HG03196 (cell line): ENCODE results near the gene UBQLN2.
"Not testable (repeated sequence)": the region's sequence is repeated elsewhere in the genome, so short reads cannot be mapped to it uniquely, and the experiment has no call there.

Experiments used
- ATAC-seq: cut with Tn5 transposase; IDR thresholded peaks from one replicate; pipeline ENCODE4 v1.9.1; 2021; ENCODE audit not compliant: unreplicated experiment

Gene UBQLN2

DNA sequence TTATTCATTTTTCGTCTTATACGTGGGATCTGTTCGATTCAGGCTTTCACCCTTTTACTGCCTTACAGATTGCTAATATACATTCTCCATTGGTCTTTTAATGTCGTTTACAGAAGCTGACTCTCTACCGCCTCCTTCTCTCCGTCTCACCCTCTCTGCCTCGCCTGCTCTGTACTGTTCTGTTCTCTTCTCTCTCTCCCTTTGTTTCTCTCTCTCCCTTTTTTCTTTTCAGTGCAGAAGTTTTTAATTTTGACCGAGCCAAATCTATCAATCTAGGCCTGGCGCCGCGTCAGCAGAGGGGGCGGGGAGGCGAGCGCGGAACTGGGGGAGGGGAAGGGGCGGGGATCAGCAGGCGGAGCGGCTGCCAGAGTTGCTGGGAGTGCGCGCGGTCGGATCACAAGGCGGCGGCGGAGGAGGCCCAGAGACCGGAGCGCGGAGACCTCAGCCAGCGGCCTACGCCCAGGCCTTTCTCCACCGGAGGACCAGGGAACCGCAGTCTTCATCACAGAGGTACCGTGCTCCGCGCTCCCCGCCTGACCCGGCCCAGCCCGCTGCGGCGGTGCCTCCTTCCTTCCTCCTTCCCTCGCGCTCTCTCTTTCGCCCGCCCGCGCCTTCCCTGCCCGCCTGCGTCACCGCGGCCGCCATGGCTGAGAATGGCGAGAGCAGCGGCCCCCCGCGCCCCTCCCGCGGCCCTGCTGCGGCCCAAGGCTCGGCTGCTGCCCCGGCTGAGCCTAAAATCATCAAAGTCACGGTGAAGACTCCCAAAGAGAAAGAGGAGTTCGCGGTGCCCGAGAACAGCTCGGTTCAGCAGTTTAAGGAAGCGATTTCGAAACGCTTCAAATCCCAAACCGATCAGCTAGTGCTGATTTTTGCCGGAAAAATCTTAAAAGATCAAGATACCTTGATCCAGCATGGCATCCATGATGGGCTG, at the start of gene UBQLN2:
Gene UBQLN2 (plus strand): TSS at position 397 of the 931 bp plus-strand sequence. CDS start 247 bp downstream, at position 644.
- ATAC-seq: peak; percentile 80

DNA sequence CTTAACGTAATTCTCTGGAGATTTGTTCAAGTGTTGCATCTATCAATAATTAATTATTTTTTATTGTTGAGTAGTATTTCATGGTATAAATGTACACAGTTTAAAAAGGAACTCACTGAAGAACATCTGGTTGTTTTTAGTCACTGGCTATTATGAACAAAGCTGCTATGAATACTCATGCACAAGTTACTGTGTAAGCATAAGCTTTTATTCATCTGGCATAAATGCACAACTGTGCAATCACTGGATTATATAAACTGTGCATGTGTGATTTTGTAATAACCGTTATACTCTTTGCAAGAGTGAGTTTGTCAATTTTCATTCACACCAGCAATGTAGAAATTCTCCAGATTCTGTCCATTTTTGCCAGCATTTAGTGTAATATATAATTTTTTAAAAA, 43.8 kb upstream of the UBQLN2 start:
- no peak for ATAC-seq

DNA sequence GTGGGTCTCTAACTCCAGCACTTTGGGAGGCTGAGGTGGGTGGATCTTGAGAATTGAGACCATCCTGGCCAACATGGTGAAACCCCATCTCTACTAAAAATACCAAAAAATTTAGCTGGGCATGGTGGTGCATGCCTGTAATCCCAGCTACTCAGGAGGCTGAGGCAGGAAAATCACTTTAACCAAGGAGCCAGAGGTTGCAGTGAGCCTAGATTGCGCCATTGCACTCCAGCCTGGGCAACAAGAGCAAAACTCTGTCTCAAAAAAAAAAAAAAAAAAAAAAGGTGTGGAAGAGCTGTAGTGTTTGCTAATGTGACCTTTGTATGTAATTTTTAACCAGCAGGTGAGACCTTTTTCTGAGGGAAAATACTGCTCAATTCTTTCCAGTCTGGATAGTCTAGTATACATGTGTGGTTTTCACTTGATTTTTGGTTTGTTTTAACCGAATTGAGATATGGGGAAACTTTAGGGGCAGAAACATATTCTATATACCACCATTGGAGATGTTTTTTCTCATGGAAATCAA, 33.9 kb upstream of the UBQLN2 start:
- not testable (repeated sequence) for ATAC-seq

DNA sequence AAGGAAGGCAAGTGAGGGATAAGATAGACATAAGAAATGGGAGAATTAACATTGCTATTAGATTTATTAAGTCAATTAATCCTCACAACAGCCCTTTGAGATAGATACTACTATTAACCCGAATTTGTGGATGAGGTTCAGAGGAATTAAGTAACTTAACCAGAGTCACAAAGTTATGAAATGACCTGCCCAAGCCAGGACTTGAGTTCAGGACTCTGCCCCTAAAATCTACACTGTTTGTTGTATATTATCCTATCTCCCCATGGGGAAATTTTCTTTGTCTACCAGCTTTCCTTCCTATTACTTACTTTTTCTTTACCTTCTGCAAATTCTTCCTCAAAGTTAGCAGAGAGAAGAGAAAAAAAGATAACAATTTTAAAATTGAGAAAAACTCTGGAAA, 33.4 kb upstream of the UBQLN2 start:
- ATAC-seq: no peak

DNA sequence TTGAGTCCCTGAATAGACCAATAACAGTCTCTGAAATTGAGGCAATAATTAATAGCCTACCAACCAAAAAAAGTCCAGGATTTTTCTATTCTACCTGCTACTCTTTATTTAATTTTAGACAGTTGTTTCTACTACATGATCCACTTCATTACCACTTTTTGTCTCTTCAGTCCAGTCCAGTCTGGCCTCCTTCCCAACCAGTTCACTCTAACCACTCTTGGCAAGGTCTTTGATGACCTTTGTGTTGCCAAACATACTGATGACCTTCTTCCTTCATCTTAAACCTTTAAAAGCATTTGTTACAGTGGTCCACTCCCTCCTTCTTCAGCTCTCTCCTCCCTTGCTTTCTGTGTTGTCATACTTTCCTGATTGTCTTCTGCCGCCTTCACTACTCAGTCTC, 12.8 kb upstream of the UBQLN2 start:
- no peak for ATAC-seq

DNA sequence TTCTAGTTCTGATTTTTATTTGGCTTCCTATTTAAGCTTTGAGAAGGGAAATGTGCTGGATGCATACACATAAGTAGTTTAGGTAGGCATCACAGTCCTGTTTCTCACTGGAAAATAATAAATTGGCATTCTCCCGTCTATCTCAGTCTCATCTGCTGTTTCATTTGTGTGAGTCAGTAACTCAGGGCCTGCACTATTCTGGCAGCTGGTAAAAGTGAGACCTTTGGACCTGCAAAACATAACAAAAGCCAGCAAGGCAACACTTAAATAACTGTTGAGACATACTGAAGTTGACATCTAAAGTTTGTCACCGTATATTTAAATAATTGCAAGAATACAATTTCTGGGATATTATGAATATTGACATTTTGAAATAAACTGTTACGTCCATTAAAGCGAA, 8.6 kb upstream of the UBQLN2 start:
- ATAC-seq: no peak

DNA sequence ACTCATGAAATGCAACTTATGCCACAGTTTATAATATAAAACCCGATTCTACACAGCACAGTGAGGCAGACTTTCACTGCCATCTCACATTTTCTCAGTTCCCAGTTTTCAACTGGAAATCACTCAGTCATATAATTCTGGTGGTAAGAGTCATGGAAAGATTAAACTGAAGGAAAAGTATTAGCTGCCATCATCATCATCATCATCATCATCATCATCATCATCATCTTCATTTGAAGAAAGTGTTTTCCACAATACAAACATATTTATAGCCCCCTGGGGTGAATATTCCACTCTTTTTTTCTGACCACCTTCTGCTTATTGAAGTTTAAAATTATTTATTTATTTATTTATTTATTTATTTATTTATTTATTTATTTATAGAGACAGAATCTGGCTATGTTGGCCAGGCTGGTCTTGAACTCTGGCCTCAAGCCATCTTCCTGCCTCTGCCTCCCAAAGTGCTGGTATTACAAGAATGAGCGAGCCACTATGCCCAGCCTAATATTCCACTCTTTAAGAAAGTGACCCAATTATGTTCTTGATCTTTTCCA, 6.0 kb upstream of the UBQLN2 start:
- no peak for ATAC-seq

DNA sequence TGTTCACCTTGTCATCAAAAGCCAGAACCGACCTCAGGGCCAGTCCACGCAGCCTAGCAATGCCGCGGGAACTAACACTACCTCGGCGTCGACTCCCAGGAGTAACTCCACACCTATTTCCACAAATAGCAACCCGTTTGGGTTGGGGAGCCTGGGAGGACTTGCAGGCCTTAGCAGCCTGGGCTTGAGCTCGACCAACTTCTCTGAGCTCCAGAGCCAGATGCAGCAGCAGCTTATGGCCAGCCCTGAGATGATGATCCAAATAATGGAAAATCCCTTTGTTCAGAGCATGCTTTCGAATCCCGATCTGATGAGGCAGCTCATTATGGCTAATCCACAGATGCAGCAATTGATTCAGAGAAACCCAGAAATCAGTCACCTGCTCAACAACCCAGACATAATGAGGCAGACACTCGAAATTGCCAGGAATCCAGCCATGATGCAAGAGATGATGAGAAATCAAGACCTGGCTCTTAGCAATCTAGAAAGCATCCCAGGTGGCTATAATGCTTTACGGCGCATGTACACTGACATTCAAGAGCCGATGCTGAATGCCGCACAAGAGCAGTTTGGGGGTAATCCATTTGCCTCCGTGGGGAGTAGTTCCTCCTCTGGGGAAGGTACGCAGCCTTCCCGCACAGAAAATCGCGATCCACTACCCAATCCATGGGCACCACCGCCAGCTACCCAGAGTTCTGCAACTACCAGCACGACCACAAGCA, 898 bp downstream of the UBQLN2 start:
- ATAC-seq: no peak

DNA sequence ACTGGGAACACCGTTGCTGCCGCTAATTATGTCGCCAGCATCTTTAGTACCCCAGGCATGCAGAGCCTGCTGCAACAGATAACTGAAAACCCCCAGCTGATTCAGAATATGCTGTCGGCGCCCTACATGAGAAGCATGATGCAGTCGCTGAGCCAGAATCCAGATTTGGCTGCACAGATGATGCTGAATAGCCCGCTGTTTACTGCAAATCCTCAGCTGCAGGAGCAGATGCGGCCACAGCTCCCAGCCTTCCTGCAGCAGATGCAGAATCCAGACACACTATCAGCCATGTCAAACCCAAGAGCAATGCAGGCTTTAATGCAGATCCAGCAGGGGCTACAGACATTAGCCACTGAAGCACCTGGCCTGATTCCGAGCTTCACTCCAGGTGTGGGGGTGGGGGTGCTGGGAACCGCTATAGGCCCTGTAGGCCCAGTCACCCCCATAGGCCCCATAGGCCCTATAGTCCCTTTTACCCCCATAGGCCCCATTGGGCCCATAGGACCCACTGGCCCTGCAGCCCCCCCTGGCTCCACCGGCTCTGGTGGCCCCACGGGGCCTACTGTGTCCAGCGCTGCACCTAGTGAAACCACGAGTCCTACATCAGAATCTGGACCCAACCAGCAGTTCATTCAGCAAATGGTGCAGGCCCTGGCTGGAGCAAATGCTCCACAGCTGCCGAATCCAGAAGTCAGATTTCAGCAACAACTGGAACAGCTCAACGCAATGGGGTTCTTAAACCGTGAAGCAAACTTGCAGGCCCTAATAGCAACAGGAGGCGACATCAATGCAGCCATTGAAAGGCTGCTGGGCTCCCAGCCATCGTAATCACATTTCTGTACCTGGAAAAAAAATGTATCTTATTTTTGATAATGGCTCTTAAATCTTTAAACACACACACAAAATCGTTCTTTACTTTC, 1.8 kb downstream of the UBQLN2 start:
- ATAC-seq: no peak

DNA sequence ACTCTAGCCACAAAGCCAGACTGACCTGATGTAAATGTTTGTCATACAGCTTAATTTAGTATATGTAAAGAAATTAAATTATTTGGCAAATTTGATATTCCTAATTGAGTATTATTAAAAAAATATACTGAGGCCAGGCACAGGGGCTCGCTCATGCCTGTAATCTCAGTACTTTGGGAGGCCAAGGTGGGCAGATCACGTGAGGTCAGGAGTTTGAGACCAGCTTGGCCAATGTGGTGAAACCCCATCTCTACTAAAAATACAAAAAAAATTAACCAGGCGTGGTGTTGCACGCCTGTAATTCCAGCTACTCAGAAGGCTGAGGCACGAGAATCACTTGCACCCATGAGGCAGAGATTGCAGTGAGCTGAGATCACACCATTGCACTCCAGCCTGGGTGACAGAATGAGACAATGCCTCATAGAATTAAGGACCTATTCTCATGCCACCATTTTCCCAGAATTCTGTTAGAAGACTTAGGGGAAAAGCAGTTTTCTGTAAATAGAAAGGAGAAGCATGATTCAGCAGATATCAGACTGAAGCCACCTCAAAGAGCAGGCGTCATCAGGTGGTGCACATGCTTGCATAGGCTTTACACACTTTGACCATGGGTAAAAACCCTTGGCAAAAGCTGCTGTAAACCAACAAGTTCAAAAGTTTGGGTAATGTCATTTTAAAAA, 6.1 kb downstream of the UBQLN2 start:
- ATAC-seq: no peak

DNA sequence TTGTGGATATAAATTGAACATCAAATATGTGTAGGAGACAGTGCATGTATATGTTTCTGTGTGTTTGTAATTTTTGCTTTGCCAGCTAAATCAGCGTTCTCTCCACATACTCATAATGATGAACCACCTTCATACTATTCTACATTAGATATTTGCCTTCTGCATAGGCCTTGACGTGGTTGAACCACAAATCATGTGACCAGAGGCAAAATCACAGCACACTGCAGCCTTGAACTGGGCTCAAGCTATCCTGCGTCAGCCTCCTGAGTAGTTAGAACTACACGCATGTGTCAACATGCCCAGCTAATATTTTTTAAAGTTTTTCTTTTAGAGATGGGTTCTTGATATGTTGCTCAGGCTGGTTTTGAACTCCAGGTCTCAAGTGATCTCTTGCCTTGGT, 9.5 kb downstream of the UBQLN2 start:
- ATAC-seq: no peak

DNA sequence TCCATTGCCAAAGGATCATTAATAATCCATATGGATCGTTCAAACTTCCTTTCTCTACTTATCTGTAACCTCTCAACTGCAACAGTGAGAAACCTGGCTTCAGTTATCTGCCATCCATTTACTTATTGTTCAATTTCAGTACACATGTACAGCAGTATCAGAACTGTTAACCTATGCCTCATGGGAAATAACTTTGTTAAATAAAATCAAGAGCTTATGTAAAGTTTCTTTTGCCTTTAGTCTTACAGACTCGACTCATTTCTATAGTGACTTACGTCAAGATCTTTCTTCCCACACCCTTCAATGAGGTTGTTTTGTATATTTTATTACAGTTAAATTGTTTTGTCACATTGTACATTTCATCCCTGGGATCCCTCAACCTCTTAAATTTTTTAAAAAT, 11.4 kb downstream of the UBQLN2 start:
- ATAC-seq: no peak

DNA sequence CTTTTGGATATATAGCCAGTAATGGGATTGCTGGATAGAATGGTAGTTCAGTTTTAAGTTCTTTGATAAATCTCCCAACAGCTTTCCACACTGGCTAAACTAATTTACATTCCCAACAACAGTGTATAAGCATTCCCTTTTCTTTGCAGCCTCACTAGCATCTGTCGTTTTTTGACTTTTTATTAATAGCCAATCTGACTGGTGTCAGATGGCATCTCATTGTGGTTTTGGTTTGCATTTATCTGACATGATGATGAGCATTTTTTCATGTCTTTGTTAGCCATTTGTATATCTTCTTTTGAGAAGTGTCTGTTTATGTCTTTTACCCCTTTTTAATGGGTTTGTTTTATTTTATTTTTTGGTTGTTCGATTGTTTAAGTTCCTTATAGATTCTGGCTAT, 13.3 kb downstream of the UBQLN2 start:
- no peak for ATAC-seq

DNA sequence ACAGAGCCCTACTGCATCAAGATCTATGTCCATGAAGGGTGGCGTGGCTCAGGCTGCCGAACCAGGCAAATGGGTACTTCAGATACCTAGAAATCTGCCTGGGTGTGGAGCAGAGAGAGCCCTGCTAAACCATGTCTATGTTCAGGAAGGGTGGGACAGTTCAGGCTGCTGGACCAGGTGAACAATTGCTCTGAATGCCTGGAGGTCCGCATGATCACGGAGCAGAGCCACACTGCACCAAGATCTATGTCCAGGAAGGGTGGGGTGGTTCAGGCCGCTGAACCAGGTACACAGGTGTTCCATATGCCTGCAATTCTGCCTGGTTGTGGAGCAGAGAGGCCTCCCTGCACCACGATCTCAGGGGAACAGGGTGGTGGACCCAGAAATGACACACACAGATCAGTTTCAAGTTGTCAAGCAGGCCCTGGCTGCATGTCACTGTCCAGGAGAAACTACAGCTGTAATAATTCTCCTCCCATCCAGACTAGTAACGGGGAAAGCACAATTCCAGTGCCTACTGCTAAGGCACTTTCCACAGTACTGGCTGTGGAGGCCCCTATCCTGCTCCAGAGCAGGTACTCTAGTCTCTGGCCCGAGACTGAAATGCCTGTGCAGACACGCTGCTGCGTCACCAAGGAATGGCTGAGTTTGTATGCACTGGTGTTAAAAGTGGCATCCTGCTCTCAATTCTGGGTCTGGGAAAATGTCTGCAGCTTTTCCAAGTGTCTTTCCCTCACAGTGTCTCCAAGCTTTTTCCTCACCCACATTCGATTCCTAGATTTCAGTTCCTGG, 25.2 kb downstream of the UBQLN2 start:
- no peak for ATAC-seq

DNA sequence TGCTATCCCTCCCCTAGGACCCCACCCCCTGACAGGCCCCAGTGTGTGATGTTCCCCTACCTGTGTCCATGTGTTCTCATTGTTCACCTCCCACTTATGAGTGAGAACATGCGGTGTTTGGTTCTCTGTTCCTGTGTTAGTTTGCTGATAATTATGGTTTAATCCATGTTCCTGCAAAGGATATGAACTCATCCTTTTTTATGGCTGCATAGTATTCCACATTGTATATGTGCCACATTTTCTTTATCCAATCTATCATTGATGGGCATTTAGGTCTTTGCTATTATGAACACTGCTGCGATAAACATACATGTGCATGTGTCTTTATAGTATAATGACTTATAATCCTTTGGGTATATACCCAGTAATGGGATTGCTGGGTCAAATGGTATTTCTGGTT, 28.4 kb downstream of the UBQLN2 start:
- ATAC-seq: not testable (repeated sequence)

DNA sequence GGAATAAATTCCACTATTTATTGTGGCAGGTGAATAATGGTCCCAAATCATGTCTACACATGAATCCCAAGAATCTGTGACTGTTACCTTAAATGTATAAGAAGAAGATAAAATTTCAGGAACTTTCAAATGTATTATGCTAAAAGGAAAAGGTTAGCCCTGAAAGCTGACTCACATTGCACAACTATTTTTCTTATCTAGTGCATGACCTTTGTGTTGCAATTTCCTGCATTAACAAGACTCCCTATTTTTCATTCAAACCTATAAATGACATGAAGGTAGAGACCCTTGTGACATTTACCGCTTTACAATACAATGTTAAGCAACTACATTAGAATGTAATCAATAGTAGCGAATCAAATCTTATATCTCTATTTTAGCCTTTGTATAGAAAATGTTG, 36.7 kb downstream of the UBQLN2 start:
- ATAC-seq: no peak

DNA sequence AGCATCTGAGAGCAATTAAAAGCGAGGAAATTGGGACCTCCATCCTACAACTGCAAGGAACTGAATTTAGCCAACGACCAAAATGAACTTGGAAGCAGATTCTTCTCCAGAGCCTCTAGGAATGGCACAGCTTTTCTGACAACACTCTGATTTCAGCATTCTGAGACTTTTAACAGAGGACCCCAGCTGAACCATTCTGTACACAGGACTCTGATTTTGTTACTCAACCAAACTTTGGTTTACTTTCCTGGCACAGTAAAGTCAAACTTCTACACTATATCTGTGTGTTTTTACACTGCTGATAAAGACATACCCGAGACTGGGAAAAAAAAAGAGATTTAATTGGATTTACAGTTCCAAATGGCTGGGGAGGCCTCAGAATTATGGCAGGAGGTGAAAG, 37.6 kb downstream of the UBQLN2 start:
- no peak for ATAC-seq

DNA sequence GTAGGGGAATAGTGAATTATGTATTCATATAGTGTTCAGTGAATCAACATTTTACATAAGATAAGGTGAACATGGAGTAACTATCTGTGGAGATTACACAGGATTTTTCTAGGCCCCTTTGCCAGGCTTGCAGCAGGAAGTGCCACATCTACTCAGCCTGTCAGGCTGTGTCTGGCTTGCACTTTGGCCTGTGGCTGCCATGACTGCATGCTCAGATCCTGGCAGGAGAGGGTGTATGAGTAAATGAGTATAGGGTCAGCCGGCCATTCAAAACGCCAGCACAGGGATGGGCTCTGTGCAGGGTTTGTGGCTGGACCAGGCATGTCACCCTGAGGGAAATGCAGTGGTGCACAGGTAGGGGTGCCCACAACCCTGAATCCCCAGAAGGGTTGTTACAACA, 51.9 kb downstream of the UBQLN2 start:
- ATAC-seq: no peak
